Upper lobe of left lung (tissue), 6 donors: ENCODE data around the gene TAF9B. TPM values are rescaled to one million over a fixed set of nuclear protein-coding genes. Genes with fewer than 3 reads are reported as not detected.

Experiments
- ATAC-seq, 2 donors: fragments of 200-7000 bp; cut with Tn5 transposase; one replicate each; pipeline ENCODE4 v1.9.1; 2022; ENCODE audit warnings: mild to moderate bottlenecking in 2 of 2, moderate library complexity in 2 of 2; ENCODE audit not compliant: low FRiP score in 2 of 2
- DNase-seq, 2 donors: peaks; one replicate each; pipeline ENCODE4 v3.0.0-alpha.2; 2019 to 2020
- H3K27ac ChIP-seq, 4 donors: fragments of 200-600 bp; sonication (generic); one replicate each; pipeline ENCODE4 v1.5.1; 2016 to 2019
- H3K27me3 ChIP-seq, 4 donors: fragments of 200-600 bp; sonication (generic); one replicate each; pipeline ENCODE4 v1.5.1; 2017 to 2019
- H3K36me3 ChIP-seq, 4 donors: fragments of 200-600 bp; sonication (generic); one replicate each; pipeline ENCODE4 v1.5.1; 2016 to 2019
- H3K4me1 ChIP-seq, 4 donors: fragments of 200-600 bp; sonication (generic); one replicate each; pipeline ENCODE4 v1.5.1; 2018 to 2019
- H3K4me3 ChIP-seq, 4 donors: fragments of 200-600 bp; sonication (generic); one replicate each; pipeline ENCODE4 v1.5.1; 2017 to 2019; ENCODE audit warnings: mild to moderate bottlenecking in 2 of 4, moderate library complexity in 1 of 4
- H3K9me3 ChIP-seq, 4 donors: fragments of 200-600 bp; sonication (generic); one replicate each; pipeline ENCODE4 v1.5.1; 2018 to 2019
- CTCF ChIP-seq, 6 experiments: fragments of 450-650 bp in 4 of 6; fragments of 200-600 bp in 2 of 6; sonication (generic) in 2 of 6; IDR thresholded peaks; one replicate each; pipeline ENCODE4 v1.5.1; 2016 to 2019; ENCODE audit warnings: antibody characterized with exemption in 6 of 6
- EP300 ChIP-seq, 4 donors: sonication (generic); formaldehyde crosslinking; IDR thresholded peaks; one replicate each; pipeline ENCODE4 v1.5.1; 2017; ENCODE audit warnings: antibody characterized with exemption in 4 of 4, control low read depth in 2 of 4
- POLR2A ChIP-seq, 4 donors: fragments of 450-650 bp; IDR thresholded peaks; one replicate each; pipeline ENCODE4 v1.5.1; 2016 to 2017; ENCODE audit warnings: antibody characterized with exemption in 4 of 4, mild to moderate bottlenecking in 2 of 4
- POLR2AphosphoS5 ChIP-seq, 2 donors: sonication (generic); formaldehyde crosslinking; IDR thresholded peaks; one replicate each; pipeline ENCODE4 v1.5.1; 2017; ENCODE audit warnings: antibody characterized with exemption in 2 of 2
- WGBS, 2 donors: methylation state at CpG; one replicate each; pipeline ENCODE4 v1.1.5; 2017 to 2018; 5-methylcytosine and 5-hydroxymethylcytosine counted together
- total RNA-seq, 6 donors: library from RNA; depleted of rRNA in 4 of 6; stranded (reverse); fragments of >200 nt in 4 of 6; gene quantifications; one replicate each; pipeline versions ENCODE4 v1.1.0 to v1.2.1, GENCODE V29; 2016 to 2021
- donor health status: DM: no; HTN: no; CAD: no; lungs with moderate emphysema.
- donor health status: DM: no; HTN: yes; CAD: no; lungs with severe emphysema.

The TAF9B gene
- total RNA-seq, 6 donors from 2014 or later = 2.4 to 14.3 (median 11.1) TPM

GRCh38 chrX:78104447-78105176, 34.8 kb downstream of the TAF9B start:
- TF ChIP-seq CTCF (IDR thresholded peaks at IDR 0.05) (no peak), POLR2A (IDR thresholded peaks at IDR 0.05) (peak in 1 of 4 donors; percentile 15), POLR2AphosphoS5 (IDR thresholded peaks at IDR 0.05) (peak; percentile 48 to 58), EP300 (IDR thresholded peaks at IDR 0.05) (no peak)
- no peaks in the 10 kb centered on the region for H3K36me3 ChIP-seq
- H3K27ac ChIP-seq = peak overlapping the region; percentile 94 to 97 (median 95)
- no peaks in the 10 kb centered on the region for H3K27me3 ChIP-seq
- ATAC-seq = peak; percentile 76 to 81
- DNase-seq = peak; percentile 21 to 82
- H3K4me1 ChIP-seq = peaks cover 16 to 34% (median 25%) of the 10 kb centered on the region in 4 donors
- no peaks in the 10 kb centered on the region for H3K9me3 ChIP-seq
- WGBS, 2 donors = 0 to 34% methylated on average over 3 to 27 of the region's 27 CpGs
- H3K4me3 ChIP-seq = peak overlapping the region; percentile 66 to 77 (median 72)

- Histone ChIP-seq H3K9me3 (no peaks in the 10 kb centered on the region), H3K27ac (peak within 1 kb of the TSS; percentile 94 to 97 (median 95)), H3K36me3 (no peaks in the 10 kb centered on the region), H3K4me1 (peaks cover 16 to 33% (median 25%) of the 10 kb centered on the region in 4 donors), H3K27me3 (no peaks in the 10 kb centered on the region), H3K4me3 (peak within 1 kb of the TSS; percentile 66 to 77 (median 72))
- WGBS, 2 donors = 61% methylated on average over 72 of the region's 72 CpGs; no CpG with 5 or more reads in 1 of the 2 donors
- peak; percentile 95 to 99 for DNase-seq
- peak; percentile 98 to 99 for ATAC-seq
- peak in 3 of 4 donors; percentile 69 to 95 (median 93) for TF ChIP-seq POLR2A (IDR thresholded peaks at IDR 0.05)
- peak; percentile 91 to 94 for TF ChIP-seq POLR2AphosphoS5 (IDR thresholded peaks at IDR 0.05)
- peak; percentile 63 to 67 (median 64) for TF ChIP-seq EP300 (IDR thresholded peaks at IDR 0.05)
- no peak for TF ChIP-seq CTCF (IDR thresholded peaks at IDR 0.05)
These were observed 35.6 kb downstream of the TAF9B start, which contains the start of gene PGK1 for GRCh38 chrX:78103623-78104446. TSS of gene PGK1 (plus strand) at chrX:78104248. CDS start at chrX:78104341, 93 bp downstream.

GRCh38 chrX:78103001-78103622, 36.3 kb downstream of the TAF9B start:
- DNase-seq (no peak), ATAC-seq (no peak)
- WGBS, 2 donors = 81 to 97% methylated on average over 17 to 23 of the region's 23 CpGs
- Histone ChIP-seq H3K27me3 (no peaks in the 10 kb centered on the region), H3K9me3 (no peaks in the 10 kb centered on the region), H3K36me3 (no peaks in the 10 kb centered on the region), H3K4me1 (peaks cover 14 to 25% (median 22%) of the 10 kb centered on the region in 4 donors), H3K4me3 (peak overlapping the region in 3 of 4 donors; percentile 70 to 77 (median 73)), H3K27ac (peak overlapping the region; percentile 80 to 95 (median 94))
- TF ChIP-seq CTCF (IDR thresholded peaks at IDR 0.05) (no peak), EP300 (IDR thresholded peaks at IDR 0.05) (no peak), POLR2AphosphoS5 (IDR thresholded peaks at IDR 0.05) (no peak), POLR2A (IDR thresholded peaks at IDR 0.05) (no peak)

GRCh38 chrX:78102091-78102490, 37.4 kb downstream of the TAF9B start:
- H3K27me3 ChIP-seq = no peaks in the 10 kb centered on the region
- H3K27ac ChIP-seq = no peak overlapping the region
- peaks cover 9 to 18% (median 15%) of the 10 kb centered on the region in 4 donors for H3K4me1 ChIP-seq
- no peaks in the 10 kb centered on the region for H3K9me3 ChIP-seq
- TF ChIP-seq POLR2AphosphoS5 (IDR thresholded peaks at IDR 0.05) = no peak
- DNase-seq = no peak
- ATAC-seq = no peak
- no peaks in the 10 kb centered on the region for H3K36me3 ChIP-seq
- 68% methylated on average over 1 of the region's 1 CpG; no CpG with 5 or more reads in 1 of the 2 donors for WGBS, 2 donors
- no peak overlapping the region for H3K4me3 ChIP-seq

- H3K4me3 ChIP-seq = no peak overlapping the region
- H3K27me3 ChIP-seq = no peaks in the 10 kb centered on the region
- TF ChIP-seq CTCF (IDR thresholded peaks at IDR 0.05) (no peak), EP300 (IDR thresholded peaks at IDR 0.05) (no peak), POLR2A (IDR thresholded peaks at IDR 0.05) (no peak), POLR2AphosphoS5 (IDR thresholded peaks at IDR 0.05) (no peak)
- no peaks in the 10 kb centered on the region for H3K36me3 ChIP-seq
- H3K9me3 ChIP-seq = no peaks in the 10 kb centered on the region
- DNase-seq (no peak), ATAC-seq (no peak)
- no peaks in the 10 kb centered on the region for H3K4me1 ChIP-seq
- no peak overlapping the region for H3K27ac ChIP-seq
These were observed 41.3 kb downstream of the TAF9B start for GRCh38 chrX:78098108-78098507.
